HG03060 (cell line): ENCODE results near the gene CNTN5.

Experiments
- ATAC-seq: cut with Tn5 transposase; IDR thresholded peaks from one replicate; pipeline ENCODE4 v1.9.1; 2021; ENCODE audit warnings: low read depth, moderate number of reproducible peaks; ENCODE audit not compliant: unreplicated experiment

The CNTN5 gene

DNA sequence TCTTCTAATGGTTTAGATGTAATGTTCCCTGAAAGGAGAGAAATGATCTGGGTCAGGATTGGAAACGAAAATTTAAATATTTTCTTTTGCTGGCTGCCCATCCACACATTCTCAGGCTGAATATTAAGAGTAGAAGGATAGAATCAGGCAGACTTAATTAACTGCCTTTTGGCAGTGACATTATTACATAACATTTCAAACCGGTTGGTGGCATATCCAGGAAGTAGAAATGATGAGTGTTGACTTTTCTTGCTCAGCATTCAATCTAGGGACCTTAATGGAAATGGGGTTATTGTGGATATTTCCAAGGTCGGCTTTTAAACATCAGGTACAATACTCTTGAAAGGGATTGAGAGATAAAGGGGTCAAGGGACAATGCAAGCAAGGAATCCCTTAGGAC, 989.0 kb downstream of the CNTN5 start:
- ATAC-seq = no peak

DNA sequence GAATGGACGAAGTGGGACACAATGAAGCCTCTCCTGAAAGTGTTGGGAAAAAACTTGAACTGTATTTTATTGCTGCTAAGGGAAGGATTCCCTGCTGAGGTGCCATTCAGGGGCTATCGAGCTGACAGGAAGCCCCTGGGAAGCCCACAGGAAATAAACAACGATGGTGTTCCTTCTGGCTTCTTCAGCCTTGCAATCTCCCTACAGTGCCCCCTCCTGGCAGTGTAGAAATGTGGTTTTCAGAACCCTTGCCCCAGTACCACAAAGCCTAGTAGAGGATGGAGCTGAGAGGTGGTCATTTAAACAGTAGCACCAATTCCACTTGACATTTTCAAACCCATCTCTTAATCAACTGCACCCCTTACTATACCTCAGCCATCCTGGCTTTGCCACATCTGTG, 989.6 kb downstream of the CNTN5 start:
- no peak for ATAC-seq

DNA sequence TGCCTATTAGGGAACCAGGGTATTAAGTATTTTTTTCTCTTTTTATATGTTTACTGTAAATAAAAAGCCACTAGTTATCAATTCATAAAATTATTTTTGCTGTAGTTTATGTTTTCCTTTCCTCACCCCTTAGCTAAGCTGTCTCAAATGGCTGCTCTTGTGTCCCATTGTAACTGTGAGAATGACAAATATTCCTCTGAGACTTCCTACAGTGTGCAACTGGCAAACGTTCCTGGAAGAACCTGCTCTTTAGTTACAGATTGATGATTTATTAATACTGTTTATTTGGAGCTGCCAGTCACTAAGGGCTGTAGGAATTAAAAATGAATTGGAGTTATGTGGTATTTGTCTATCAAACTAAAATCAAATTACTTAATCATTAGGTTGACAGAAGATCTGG, 990.9 kb downstream of the CNTN5 start:
- no peak for ATAC-seq

DNA sequence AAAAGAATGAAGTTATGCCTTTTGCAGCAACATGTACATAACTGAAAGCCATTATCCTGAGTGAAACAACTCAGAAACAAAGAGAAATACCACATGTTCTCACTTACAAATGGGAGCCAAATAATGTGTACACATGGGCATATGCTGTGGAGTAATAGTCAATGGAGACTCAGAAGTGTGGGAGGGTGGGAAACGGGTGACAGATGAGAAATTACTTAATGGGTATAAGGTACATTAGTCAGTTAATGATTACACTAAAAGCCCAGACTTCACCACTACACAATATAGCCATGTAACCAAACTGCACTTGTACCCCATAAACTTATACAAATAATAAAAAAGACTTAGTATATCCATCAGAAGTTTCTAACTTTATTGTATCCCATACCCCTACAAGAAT, 992.3 kb downstream of the CNTN5 start:
- ATAC-seq = no peak

DNA sequence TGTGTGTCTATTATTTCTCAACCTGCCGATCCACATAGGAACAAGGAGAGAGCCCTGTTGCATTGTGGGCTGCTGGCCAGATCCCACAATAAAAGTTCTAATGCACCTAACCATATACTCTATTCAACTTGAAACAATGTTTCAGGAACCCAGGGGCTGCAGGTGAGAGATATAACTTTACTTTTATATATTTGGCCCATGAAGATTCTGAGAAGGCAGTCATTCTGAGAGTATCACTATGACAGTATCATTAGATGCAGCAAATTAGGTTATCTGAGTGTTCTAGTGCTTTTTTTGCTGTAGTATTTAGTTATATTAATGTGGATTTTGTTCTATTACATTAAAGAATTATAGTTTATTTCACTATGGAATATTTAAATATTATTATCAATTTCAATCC, 1011.2 kb downstream of the CNTN5 start:
- ATAC-seq = no peak

DNA sequence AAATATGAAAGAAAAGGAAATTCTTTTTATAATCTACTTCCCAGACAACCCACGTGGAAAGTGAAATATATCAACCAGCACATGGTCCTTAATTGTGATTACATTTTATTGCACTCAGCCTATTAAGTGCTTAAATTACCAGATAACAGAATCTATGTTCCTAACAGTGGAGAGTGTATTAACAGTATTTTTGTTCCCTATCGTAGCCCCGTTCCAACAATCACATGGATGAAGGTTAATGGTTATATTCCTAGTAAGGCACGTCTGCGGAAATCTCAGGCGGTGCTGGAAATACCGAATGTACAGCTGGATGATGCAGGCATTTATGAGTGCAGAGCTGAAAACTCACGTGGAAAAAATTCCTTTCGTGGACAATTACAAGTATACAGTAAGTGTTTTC, 1040.3 kb downstream of the CNTN5 start:
- ATAC-seq = no peak

DNA sequence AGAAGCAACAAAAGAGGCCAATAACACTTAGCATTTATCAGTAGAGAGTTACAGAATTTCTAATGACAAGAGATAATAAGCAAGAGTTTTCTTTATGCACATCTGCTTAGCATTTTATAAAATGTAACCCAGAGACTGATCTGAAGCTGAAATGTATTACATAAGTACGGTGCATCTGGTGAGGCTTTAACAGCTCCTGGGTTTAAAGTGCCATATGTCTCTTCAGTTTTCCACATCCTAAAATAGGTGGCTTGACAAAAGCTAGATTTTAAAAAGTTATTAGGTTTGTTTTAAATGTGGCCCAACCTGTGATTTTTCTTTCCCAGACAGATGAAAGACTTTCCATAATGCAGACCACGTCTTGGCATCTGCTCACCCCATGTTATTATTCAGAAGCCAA, 1045.7 kb downstream of the CNTN5 start:
- ATAC-seq = no peak

DNA sequence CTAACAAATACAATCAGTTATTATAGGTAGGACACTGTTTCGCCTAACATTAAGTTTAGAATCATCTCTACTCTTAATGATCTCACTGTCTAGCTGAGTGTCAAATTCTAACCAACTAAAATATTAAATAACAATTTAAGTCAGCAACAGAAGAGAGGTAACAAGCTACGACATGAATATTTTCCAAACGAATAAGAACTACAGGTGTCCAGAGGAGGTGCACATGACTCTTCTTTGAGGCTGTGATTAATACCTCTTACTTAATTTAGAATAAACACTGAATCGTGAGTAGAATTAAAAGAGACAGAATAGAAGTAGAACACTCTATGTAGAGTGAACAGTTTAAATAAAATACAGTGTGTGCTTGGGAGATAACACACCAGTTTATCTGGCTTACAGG, 1047.4 kb downstream of the CNTN5 start:
- ATAC-seq = no peak

DNA sequence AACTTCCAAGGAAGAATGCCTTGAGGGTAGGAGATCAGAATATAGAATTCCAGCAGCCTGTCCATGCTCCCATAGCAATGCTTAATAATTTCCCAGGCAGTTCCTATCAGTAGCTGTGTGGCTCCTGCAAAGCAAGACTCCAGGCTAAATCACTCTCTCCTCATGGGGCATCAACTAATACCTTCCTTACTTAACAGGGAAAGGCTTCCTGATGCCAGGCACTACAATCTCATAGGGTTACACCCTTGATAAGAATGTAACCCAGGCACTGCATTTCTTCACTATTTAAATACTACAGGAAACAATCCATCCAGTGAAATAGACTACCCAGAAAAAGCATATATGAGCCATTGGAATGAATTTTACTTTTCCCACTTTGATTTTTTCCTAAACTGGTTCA, 1051.4 kb downstream of the CNTN5 start:
- ATAC-seq = no peak

DNA sequence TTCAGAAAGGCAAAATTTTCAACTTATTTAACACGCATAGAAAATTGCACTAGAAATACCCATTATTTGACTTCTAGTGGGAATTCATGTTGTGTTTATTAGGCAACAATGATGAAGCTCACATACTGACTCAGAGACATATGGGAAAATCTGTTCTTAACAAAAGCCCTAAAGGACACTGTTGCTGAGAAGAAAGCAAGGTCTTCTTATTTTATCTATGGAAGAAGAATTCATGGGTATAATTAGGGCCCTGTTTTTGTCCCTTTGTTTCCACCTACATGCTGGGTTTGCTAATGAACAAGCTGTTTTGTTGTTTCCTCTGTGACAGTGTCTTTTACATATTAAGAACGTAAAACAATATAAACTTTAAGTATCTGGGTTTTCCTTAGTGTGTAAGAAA, 1059.6 kb downstream of the CNTN5 start:
- ATAC-seq = no peak

DNA sequence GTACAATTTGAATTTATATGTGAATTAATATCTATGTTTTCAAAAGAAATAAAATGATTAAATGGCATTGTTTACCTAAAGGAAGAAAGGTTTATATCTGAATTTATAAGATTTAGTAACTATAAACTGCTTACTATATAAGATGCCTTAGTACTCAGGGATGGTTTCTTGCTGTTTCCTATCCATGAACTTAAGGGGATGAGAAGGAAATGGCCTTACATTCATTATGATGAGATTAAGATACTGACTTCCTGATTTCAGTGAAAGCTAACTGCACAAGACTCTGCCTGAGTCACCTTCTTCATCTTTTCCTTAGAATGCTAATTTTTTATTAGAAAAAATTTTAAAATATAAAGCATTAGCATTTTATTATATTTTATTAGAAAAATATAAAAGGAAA, 1060.1 kb downstream of the CNTN5 start:
- no peak for ATAC-seq

DNA sequence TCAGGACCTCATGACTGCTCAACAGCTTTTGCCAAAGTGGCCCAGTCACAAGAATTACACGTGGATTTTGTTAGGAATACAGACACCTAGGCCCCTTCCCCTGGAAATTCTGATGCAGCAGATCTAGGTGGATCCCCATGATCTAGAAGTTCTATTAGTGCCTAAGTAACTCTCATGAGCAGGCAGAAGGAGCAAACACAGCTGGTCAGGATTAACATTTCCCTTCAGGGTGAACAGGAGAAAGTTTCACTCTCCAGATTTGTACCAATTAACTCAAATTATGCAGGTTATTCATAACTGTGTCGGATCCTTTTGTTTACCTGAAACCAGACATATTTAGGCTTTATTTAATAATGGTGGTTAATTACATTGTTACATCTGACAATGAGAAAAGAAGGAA, 1072.9 kb downstream of the CNTN5 start:
- no peak for ATAC-seq

DNA sequence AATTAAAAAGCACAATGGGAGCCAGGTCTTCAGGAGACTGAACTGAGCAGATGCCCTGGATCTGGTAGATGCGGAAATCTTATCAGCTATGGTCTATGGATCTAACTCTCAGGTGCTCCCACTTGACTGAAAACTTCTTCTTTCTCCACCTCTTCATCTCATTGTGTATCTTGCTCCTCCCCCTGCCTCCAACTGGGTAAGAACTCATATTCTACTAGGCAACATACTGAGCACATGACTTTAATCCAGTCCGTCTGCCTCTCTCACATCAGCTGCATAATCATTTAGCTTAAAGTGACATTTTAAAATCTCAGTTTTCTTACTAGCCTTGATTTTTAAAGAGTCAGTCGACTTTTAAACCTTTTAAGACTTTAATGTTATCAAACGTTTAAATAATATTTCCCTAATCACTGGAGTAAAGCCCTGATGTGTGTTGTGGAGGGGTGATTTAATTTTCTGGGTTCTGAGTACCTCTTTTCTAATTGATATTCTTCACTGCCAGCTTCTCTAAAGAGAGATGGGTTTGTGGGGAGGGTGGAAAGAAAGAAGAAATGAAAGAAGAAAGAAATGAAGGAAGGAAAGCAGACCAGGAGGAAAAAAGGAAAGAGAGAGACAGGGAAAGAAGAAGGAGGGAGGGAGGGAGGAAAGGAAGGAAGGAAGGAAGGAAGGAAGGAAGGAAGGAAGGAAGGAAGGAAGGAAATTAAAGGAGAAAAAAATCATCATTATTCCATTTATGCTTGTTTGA, 1073.5 kb downstream of the CNTN5 start:
- no peak for ATAC-seq

DNA sequence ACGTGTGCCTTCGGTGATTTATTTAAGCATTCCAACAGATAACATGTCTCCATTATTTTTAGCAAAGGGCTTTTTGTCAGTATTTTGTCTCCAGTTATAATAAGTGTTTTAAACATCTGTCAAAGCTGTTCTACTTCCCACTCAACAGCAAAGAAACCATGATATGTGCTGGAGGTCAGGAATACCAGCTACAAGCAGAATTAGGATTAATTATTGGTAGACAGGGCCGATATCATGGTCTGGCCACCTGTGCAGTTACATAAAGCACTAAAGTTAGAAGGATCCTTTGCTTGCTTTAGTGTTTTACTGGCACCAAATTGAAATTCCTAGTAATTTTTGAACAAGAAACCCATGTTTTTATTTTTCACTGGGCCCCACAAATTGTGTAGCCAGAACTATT, 1075.1 kb downstream of the CNTN5 start:
- no peak for ATAC-seq

DNA sequence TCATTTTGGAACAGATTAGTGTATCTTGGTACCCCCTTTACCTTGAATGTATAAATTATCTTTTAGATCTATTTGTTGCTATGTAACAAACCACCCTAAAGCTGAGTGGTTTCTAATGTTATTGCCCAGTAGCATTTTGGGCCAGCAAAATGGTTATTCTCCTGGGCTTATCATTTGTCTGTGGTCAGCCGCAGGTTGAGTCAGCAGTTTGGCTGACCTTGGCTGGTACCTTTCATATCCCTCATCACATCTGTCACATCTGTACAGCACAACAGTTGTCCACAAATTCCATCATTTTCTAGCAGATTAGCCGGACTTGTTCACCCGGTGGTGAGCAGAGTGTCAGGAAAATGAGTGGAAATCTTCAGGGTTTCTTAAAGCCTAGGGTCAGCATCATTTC, 1077.8 kb downstream of the CNTN5 start:
- no peak for ATAC-seq

DNA sequence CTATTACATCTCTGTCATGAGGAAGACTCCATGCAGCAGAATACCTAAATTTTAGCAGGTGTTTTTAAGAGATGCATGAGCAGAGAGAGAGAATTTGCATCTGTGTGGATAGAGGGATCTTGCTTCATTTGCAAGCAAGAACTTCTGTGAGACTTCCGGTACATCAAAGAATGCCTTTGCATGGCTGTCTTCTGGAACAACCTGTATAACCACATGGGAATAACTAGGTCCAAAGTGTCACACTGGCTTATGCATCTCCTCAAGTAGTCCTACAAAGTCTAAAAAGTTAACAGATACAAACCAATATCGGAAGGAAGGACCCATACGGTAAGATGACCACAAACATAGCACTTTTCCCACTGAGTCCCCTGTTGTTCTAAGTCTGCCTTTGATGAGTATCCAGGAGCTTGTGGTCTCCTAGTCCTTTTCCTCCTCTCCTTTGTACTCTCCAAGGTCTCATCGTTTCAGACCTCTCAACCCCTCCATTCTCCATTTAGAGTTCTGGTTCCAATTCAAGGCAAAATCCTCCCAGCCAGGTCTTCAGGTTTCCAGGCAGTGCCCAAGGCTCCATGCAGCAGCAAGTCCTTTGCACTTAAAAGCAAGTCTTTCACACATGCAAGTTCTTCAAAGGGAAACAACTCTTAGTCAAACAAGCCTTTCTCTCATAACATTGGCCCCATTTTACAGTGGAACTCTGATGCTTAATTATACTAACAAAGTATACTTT, 1084.7 kb downstream of the CNTN5 start:
- ATAC-seq = no peak

DNA sequence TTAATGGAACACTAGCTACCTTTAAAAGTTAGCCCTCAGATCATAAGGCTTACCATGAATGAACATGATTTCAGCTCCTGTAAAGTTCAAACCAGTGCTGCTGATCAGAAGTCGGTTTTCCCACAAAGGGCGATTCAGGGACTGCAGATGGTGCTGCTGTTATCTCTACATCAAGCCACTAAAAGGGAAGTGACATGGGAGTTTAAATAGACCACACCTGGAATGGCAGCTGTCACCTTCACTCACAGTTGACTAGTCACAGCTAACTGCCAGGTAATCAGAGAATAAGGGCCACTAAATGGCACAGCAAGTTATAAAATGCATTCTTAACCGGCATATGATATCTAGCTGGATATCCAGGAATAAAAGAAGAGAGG, 1085.2 kb downstream of the CNTN5 start:
- ATAC-seq = no peak

DNA sequence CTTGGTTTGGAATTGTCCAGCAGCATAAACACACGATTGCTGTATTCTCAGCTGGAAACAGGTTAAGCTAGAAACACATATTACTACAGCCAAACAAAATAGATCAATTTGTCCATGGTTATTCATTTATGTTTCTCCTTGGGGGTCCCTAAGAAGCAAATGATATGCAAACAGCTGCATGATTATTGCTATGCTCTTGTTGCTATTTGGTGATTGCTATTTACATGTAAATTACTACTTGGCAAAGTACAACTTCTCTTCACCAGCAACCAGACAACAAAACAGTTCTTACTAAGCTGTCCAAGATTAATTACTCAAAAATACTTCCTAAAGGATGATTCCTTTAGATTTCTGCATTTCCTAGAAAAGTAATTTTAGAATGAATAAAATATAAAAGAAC, 1098.4 kb downstream of the CNTN5 start:
- no peak for ATAC-seq

DNA sequence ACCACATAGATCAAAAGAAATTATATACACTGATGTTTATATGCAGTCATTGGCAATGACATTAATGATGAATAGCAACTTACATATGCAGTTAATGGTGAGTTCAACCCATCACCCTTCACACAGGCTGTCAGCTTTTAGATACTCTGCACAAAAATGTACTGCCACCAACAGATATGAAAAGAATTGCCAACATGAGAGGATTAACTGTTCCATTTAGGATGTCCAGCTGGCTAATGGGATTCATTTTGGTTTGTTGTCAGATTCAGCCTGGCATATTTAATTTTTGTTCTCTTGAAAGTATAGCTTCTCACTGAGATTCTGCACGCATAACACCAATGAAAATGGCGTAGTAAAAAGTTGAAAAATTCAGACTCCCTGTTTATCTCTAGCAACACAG, 1112.4 kb downstream of the CNTN5 start:
- ATAC-seq = no peak

DNA sequence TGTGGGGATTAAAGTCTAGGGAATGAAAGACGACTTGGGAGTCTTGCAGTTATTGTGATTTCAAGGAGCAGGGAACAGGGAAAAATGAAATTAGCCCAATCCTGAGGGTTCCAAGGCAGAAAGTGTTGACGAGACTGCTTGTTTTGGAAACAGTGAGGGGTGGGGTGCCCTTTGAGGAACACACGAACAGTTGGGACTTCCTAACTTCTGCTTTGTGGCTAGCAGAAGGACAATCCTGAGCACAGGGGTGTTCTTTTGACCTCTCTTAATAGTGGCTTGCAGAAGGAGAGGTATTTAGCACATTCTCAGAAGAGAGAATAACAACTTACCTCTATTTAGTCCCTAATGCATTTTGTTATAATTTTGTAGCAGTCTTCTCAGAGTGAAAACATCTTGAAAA, 1120.5 kb downstream of the CNTN5 start:
- no peak for ATAC-seq

DNA sequence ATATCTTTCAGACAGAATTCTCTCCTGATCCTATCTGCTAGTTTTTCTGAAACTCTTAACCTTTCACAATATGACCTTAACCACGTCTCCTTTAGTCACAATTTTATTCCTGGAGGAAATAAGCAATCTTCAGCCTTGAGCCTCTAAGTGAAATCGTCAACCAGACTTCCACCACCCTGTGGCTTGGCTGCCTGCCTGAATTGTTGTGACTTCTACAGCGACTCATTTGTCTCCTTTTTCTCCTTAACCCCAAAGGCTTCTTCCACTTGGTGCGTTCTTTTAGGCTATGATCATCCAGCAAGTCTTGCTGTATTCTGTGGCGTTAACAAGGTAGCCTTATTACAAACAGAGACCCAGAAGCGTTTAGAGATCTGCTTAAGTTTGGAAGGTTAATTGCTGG, 1131.2 kb downstream of the CNTN5 start:
- ATAC-seq = no peak

DNA sequence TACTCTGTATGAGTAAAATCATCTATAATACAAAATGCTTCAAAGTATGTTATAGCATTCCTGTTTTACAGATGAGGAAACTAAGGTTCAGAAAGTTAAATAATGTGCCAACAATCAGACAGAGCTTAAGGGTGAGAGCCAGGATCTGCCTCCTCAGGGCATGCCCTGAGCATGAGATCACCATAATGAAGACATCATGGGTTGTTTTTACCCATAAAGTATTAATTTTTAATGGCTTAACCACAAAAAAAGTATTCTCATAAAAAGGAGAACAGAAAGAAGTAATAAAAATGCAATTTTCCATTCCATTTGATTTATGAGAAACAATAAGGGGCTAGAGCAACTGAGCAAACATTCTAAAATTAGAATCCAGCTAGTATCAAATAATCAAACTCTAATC, 1132.0 kb downstream of the CNTN5 start:
- no peak for ATAC-seq
